GM23338 (cell line): ENCODE data around the gene SLC12A7. TPM values are rescaled to one million over a fixed set of nuclear protein-coding genes. Genes with fewer than 3 reads are reported as not detected.

ENCODE experiments used
- ATAC-seq: fragments of 200-7000 bp; cut with Tn5 transposase; 3 replicates; pipeline ENCODE4 v1.9.1; 2020
- DNase-seq: peaks from one replicate; pipeline ENCODE4 v3.0.0-alpha.2; 2015; ENCODE audit warnings: low spot score
- H2AFZ ChIP-seq: fragments of 200-600 bp; sonication (generic); 2 replicates; pipeline ENCODE4 v1.8.0; 2016; ENCODE audit warnings: antibody characterized with exemption, mild to moderate bottlenecking, moderate library complexity
- H3F3A ChIP-seq: fragments of 200-600 bp; sonication (generic); replicated peaks from 2 replicates; pipeline ENCODE4 v1.8.0; 2017; ENCODE audit warnings: antibody characterized with exemption, mixed run types, low read depth
- H3K27ac ChIP-seq: fragments of 200-600 bp; sonication (generic); 2 replicates; pipeline ENCODE4 v1.6.1; 2016; ENCODE audit warnings: low read depth
- H3K27me3 ChIP-seq: fragments of 200-600 bp; sonication (generic); 2 replicates; pipeline ENCODE4 v1.8.0; 2016; ENCODE audit warnings: mild to moderate bottlenecking, mixed run types, moderate library complexity; ENCODE audit not compliant: insufficient read depth
- H3K36me3 ChIP-seq: fragments of 200-600 bp; sonication (generic); 2 replicates; pipeline ENCODE4 v1.8.0; 2016; ENCODE audit warnings: mild to moderate bottlenecking; ENCODE audit not compliant: insufficient read depth
- H3K4me1 ChIP-seq: fragments of 200-600 bp; sonication (generic); 2 replicates; pipeline ENCODE4 v1.8.0; 2016; ENCODE audit warnings: mild to moderate bottlenecking, moderate library complexity; ENCODE audit not compliant: insufficient read depth
- H3K4me2 ChIP-seq: fragments of 200-600 bp; sonication (generic); 2 replicates; pipeline ENCODE4 v1.7.1; 2017; ENCODE audit warnings: mixed run types
- H3K4me3 ChIP-seq: fragments of 200-600 bp; sonication (generic); 2 replicates; pipeline ENCODE4 v1.6.1; 2016; ENCODE audit warnings: mixed run types
- H3K79me2 ChIP-seq: fragments of 200-600 bp; sonication (generic); replicated peaks from 2 replicates; pipeline ENCODE4 v1.8.0; 2017; ENCODE audit warnings: mild to moderate bottlenecking; ENCODE audit not compliant: insufficient read depth
- H3K9me2 ChIP-seq: fragments of 200-600 bp; sonication (generic); 2 replicates; pipeline ENCODE4 v1.8.0; 2017; ENCODE audit not compliant: insufficient read depth
- H4K20me1 ChIP-seq: fragments of 200-600 bp; sonication (generic); replicated peaks from 2 replicates; pipeline ENCODE4 v1.8.0; 2017; ENCODE audit warnings: mild to moderate bottlenecking; ENCODE audit not compliant: insufficient read depth
- H3K27ac Mint-ChIP-seq: 2 replicates; pipeline ENCODE4 v1.8.0; 2020; ENCODE audit warnings: inconsistent platforms, mild to moderate bottlenecking, moderate library complexity, mixed read lengths
- H3K27me3 Mint-ChIP-seq: 3 replicates; pipeline ENCODE4 v1.8.0; 2022; ENCODE audit warnings: low read depth, mild to moderate bottlenecking, moderate library complexity, mixed read lengths, inconsistent platforms; ENCODE audit not compliant: insufficient read depth, poor library complexity
- H3K36me3 Mint-ChIP-seq: 3 replicates; pipeline ENCODE4 v1.8.0; 2021; ENCODE audit warnings: low read depth, mild to moderate bottlenecking, inconsistent platforms, moderate library complexity, mixed read lengths
- H3K4me1 Mint-ChIP-seq: 3 replicates; pipeline ENCODE4 v1.8.0; 2020; ENCODE audit warnings: mild to moderate bottlenecking, inconsistent platforms, mixed read lengths
- H3K4me3 Mint-ChIP-seq: 3 replicates; pipeline ENCODE4 v1.8.0; 2021; ENCODE audit warnings: moderate library complexity, mild to moderate bottlenecking, inconsistent platforms, mixed read lengths
- H3K9me3 Mint-ChIP-seq: 3 replicates; pipeline ENCODE4 v1.8.0; 2020; ENCODE audit warnings: moderate library complexity, mild to moderate bottlenecking, inconsistent platforms, mixed read lengths
- EZH2 ChIP-seq: fragments of 200-600 bp; sonication (generic); IDR thresholded peaks from one replicate; pipeline ENCODE4 v1.8.0; 2017; ENCODE audit warnings: antibody characterized with exemption, mild to moderate bottlenecking, low read depth; ENCODE audit not compliant: unreplicated experiment
- EZH2phosphoT487 ChIP-seq: fragments of 200-600 bp; sonication (generic); IDR thresholded peaks from one replicate; pipeline ENCODE4 v1.8.1; 2018; ENCODE audit warnings: antibody characterized with exemption; ENCODE audit not compliant: unreplicated experiment
- JUNB ChIP-seq: IDR thresholded peaks from one replicate; pipeline ENCODE4 v1.6.1; 2016; ENCODE audit warnings: antibody characterized with exemption; ENCODE audit not compliant: unreplicated experiment
- NANOG ChIP-seq: IDR thresholded peaks from 2 replicates; pipeline ENCODE4 v1.6.1; 2016; ENCODE audit warnings: antibody characterized with exemption, borderline replicate concordance
- POLR2AphosphoS5 ChIP-seq: IDR thresholded peaks from 2 replicates; pipeline ENCODE4 v1.6.1; 2016; ENCODE audit warnings: antibody characterized with exemption, low read depth
- STAT1 ChIP-seq: IDR thresholded peaks from one replicate; pipeline ENCODE4 v1.6.1; 2016; ENCODE audit warnings: antibody characterized with exemption; ENCODE audit not compliant: unreplicated experiment
- ZNF331 ChIP-seq: fragments of 250-450 bp; sonication (Bioruptor Pico); IDR thresholded peaks from 2 replicates; pipeline ENCODE4 v1.5.0; 2020; ENCODE audit warnings: low read depth, mild to moderate bottlenecking, moderate library complexity
- ZNF462 ChIP-seq: fragments of 250-450 bp; sonication (Bioruptor Pico); IDR thresholded peaks from 2 replicates; pipeline ENCODE4 v1.5.0; 2020; ENCODE audit warnings: mild to moderate bottlenecking, moderate library complexity
- polyA plus RNA-seq: library from polyadenylated mRNA; unstranded; fragments of >200 nt; fragmentation: Nextera tagmentation; extraction: Ambion mirVana; gene quantifications from 2 replicates; pipeline ENCODE4 v1.2.1, GENCODE V29; 2016
- total RNA-seq: library from RNA; depleted of rRNA; stranded (reverse); fragments of >200 nt; shearing (Covaris generic); gene quantifications from 2 replicates; pipeline ENCODE4 v1.2.3, GENCODE V29; 2014
- TF ChIP-seq, protein P1 (sequence below), 2 experiments: fragments of 200-600 bp in 1 of 2; sonication (generic) in 1 of 2; conservative IDR thresholded peaks; 2 replicates each; pipeline versions ENCODE4 v1.5.1 to v1.6.1; 2016 to 2017; ENCODE audit warnings: antibody characterized with exemption in 2 of 2, low read depth in 2 of 2, mild to moderate bottlenecking in 2 of 2, moderate library complexity in 1 of 2

SLC12A7 gene
- total and polyA plus RNA-seq, 2 experiments from 2014 or later = 7.4 to 32.2 TPM

DNA sequence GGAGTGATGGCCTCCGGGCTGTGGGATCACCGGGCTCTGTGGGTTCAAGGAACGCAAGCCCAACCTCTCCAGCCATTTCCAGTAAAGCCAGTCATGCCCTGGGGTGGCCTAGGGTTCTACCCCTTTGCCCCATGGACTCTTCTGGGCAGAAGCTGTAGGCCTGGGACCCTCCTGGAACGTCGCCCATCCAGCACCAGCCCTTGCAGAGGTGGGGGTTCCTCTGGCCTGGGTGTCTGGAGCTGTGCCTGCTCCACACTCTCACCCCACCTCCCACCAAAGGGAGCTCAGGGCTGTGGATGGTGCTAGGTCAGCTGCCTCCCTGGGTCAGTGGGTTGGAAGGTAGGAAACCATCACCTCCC, 1.4 kb upstream of the SLC12A7 start:
- H3K27ac Mint-ChIP-seq = no peak overlapping the region
- no peak for TF ChIP-seq ZNF462 (CRISPR knock-in tag)
- TF ChIP-seq, protein P1, sequence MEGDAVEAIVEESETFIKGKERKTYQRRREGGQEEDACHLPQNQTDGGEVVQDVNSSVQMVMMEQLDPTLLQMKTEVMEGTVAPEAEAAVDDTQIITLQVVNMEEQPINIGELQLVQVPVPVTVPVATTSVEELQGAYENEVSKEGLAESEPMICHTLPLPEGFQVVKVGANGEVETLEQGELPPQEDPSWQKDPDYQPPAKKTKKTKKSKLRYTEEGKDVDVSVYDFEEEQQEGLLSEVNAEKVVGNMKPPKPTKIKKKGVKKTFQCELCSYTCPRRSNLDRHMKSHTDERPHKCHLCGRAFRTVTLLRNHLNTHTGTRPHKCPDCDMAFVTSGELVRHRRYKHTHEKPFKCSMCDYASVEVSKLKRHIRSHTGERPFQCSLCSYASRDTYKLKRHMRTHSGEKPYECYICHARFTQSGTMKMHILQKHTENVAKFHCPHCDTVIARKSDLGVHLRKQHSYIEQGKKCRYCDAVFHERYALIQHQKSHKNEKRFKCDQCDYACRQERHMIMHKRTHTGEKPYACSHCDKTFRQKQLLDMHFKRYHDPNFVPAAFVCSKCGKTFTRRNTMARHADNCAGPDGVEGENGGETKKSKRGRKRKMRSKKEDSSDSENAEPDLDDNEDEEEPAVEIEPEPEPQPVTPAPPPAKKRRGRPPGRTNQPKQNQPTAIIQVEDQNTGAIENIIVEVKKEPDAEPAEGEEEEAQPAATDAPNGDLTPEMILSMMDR (conservative IDR thresholded peaks at IDR 0.05; ENCODE audit: low read depth in 2 of 2) = no peak
- peaks cover 8% of the 10 kb centered on the region for H3K27me3 Mint-ChIP-seq
- no peak overlapping the region for H2AFZ ChIP-seq
- no peaks in the 10 kb centered on the region for H3K9me3 Mint-ChIP-seq
- H3K36me3 Mint-ChIP-seq = no peaks in the 10 kb centered on the region
- H3K4me1 Mint-ChIP-seq = peaks cover 19% of the 10 kb centered on the region
- no peaks in the 10 kb centered on the region for H3K27me3 ChIP-seq
- H3K79me2 ChIP-seq = peaks cover 29% of the 10 kb centered on the region
- peaks cover 3% of the 10 kb centered on the region; the same call in 1 of the 2 replicates for H3K4me1 ChIP-seq
- 0 out of 2 replicates have a peak, but pooled peaks cover 3% of the 10 kb centered on the region for H3F3A ChIP-seq
- no peaks in the 10 kb centered on the region for H4K20me1 ChIP-seq
- H3K4me3 ChIP-seq = no peak overlapping the region
- H3K36me3 ChIP-seq = no peaks in the 10 kb centered on the region
- H3K4me3 Mint-ChIP-seq = no peak overlapping the region
- DNase-seq (no peak), ATAC-seq (no peak)
- H3K9me2 ChIP-seq = no peaks in the 10 kb centered on the region
- H3K27ac ChIP-seq = no peak overlapping the region
- no peak overlapping the region for H3K4me2 ChIP-seq

DNA sequence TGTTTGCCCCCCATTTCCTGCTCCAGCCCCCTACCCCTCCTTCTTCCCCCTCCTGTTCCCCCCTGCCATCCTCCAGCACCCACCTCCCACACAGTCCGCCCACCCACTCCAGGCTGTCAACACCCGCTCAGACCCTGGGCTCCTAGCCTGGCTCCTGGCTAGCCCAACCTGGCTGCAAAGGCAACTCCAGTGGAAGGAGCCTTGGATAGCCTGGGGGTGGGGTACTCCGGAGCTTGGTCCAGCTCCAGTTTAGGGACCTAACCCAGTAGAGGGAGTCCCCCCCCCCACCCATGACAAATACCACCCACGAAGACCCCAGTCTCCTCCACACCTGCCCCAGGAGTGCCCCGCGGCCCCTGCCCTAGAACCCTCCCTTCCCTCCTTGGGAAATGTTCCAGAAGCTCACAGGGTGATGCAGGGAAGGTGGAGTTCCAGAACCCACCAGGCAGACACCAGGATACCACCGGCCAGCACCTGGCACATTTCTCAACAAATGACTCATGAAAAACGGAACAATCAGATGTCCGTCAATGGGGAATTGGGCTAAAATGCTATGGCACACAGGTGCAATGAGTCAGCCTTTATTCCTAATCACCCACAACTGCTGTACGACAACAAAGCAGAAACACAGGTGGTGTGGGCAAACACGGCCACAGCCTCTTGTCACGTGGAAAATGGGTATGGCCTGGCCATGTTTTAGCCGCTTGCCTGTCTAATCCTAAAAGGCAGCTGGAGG, 901 bp upstream of the SLC12A7 start:
- Mint-ChIP-seq H3K27ac (no peak overlapping the region), H3K4me1 (peaks cover 20% of the 10 kb centered on the region), H3K36me3 (no peaks in the 10 kb centered on the region), H3K27me3 (peaks cover 12% of the 10 kb centered on the region), H3K9me3 (no peaks in the 10 kb centered on the region), H3K4me3 (peak overlapping the region; percentile 33; the same call in 2 of the 3 replicates)
- Histone ChIP-seq H4K20me1 (no peaks in the 10 kb centered on the region), H3K4me3 (no peak overlapping the region), H3K27ac (no peak overlapping the region), H3K4me2 (no peak overlapping the region), H3K9me2 (no peaks in the 10 kb centered on the region), H3K4me1 (peaks cover 3% of the 10 kb centered on the region; the same call in 1 of the 2 replicates), H3K79me2 (peaks cover 33% of the 10 kb centered on the region), H3F3A (no peaks in the 10 kb centered on the region), H3K36me3 (no peaks in the 10 kb centered on the region), H3K27me3 (no peaks in the 10 kb centered on the region), H2AFZ (no peak overlapping the region)
- no peak for DNase-seq
- no peak for ATAC-seq
- TF ChIP-seq EZH2 (no peak), STAT1 (no peak), ZNF331 (CRISPR knock-in tag) (no peak), JUNB (no peak), POLR2AphosphoS5 (no peak), EZH2phosphoT487 (no peak), NANOG (no peak)
